Activated CD4-positive, alpha-beta T cell treated with anti-CD3 and anti-CD28 coated beads, Interleukin-2, amount 50 U/mL, for 48 hours (primary cell): ENCODE data around the gene NFATC3.
A peak's percentile ranks its signal among the peaks of the same experiment; 100 is the strongest.

Source experiments
- DNase-seq, 2 experiments: peaks; one replicate each; pipeline ENCODE4 v3.0.0-alpha.2; 2020

The NFATC3 gene

DNA sequence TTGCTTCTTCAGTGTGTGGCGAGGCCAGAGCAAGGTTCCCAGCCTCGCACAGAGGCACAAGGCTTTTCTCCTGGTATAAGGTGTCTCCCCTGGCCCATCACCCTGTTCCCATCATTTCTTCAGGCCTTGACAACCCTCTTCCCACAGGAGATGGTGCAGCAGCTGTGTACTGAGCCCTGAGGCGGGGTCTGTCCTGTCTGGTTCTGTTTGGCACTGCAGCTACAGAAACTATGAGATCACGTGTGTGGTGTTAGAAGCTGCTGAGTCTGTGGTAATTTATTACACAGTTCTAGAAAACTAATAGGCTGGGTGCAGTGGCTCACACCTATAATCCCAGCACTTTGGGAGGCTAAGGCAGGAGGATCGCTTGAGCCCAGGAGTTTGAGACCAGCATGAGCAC lies 167.2 kb downstream of the NFATC3 start:
- DNase-seq: no peak

DNA sequence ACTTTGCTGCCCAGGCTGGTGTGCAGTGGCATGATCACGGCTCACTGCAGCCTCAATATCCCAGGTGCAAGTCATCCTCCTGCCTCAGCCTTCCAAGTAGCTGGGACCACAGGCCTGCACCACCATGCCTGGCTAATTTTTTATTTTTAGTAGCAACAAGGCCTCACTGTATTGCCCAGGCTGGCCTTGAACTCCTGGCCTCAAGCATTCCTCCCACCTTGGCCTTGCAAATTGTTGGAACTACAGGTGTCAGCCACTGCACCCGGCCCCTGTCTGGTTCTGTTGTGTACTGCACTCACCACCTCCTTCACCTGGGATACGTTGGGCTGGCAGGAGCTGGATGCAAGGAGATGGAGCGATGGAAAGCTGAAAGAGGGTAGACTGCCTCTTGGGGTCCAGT lies 168.6 kb downstream of the NFATC3 start:
- DNase-seq: no peak

DNA sequence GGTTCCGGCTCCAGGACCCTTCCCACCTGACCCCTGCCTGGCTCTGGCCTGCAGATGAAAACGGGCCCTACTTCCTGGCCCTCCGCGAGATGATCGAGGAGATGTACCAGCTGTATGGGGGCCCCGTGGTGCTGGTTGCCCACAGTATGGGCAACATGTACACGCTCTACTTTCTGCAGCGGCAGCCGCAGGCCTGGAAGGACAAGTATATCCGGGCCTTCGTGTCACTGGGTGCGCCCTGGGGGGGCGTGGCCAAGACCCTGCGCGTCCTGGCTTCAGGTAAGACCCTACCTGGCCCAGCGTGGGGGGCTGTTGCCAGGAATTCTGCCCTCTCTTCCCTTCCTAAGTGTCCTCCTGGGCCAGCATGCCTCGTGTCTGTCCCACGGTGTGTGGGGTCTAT lies 170.5 kb downstream of the NFATC3 start:
- DNase-seq: no peak

DNA sequence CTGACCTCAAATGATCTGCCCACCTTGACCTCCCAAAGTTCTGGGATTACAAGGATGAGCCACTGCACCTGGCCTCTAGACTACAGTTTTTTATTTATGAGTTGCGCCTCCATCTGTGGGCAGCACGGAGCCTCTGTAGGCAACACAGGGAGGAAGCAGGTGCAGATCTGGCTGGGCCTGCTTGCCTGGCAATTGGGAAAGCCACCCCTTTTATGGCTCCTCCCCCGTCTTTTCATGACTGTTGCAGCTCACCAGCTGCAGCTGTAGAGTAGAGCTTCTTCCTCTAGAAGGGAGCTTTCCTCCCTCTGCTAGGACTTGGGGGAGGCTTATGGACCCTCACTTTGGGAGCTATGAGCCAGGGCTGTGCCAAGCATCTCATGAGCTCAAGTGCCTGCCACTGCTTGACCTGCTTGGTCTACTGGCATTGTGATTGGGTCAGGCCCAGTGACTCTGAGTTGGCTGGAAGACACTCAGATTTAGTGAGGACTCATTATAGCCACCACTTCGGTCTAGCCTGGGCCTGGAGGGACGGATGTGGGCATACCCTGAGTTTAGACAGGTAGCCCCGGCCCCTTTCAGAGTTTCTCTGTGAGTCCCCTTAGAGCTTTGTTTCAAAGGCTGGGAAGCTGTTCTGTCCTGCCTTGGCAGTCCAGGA lies 172.2 kb downstream of the NFATC3 start:
- no peak for DNase-seq

DNA sequence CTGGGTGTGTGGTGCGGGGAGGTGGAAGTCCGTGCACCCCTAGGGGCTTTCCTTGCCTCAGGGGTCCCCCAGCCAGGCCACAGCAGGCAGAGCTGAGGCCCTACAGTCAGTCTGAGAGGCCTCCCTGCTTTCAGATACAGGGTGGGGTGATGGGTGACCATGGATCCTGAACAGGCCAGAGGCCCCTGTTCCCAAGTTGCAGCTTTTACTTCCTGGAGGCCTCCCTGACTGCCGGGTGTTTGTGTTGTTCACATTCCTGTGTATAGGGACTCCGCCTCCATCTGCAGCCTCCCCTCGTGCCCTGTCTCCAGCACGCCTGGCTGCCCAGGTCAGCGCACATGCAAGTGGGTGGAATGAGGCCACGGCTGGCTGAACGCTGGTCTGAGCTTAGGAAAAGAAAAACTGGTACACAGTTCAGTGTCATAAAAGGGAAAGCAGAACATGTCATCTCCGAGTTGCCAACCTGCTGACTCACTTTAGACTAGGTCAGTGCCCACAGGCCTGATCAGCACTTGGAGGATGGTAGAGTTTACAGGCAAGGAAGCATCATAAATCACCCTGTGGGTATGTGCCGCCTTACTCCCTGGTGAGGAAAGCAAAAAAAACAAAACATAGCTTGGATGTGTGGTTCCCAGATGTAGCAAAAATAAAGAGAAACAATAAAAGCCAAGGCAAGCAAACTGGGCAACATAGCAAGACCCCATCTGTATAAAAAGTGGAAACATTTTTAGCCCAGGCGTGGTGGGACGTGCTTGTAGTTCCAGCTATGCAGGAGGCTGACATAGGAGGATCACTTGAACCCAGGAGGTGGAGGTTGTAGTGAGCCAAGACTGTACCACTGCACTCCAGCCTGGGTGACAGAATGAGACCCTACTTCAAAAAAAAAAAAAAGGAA lies 173.0 kb downstream of the NFATC3 start:
- no peak for DNase-seq

DNA sequence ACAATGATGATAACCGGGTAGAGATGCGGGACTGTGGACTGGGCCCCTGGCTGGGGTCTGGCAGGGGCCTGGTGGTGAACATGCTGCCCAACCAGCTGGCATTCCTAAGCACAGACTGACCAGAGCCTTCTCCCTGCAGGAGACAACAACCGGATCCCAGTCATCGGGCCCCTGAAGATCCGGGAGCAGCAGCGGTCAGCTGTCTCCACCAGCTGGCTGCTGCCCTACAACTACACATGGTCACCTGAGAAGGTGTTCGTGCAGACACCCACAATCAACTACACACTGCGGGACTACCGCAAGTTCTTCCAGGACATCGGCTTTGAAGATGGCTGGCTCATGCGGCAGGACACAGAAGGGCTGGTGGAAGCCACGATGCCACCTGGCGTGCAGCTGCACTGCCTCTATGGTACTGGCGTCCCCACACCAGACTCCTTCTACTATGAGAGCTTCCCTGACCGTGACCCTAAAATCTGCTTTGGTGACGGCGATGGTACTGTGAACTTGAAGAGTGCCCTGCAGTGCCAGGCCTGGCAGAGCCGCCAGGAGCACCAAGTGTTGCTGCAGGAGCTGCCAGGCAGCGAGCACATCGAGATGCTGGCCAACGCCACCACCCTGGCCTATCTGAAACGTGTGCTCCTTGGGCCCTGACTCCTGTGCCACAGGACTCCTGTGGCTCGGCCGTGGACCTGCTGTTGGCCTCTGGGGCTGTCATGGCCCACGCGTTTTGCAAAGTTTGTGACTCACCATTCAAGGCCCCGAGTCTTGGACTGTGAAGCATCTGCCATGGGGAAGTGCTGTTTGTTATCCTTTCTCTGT lies 174.0 kb downstream of the NFATC3 start:
- no peak for DNase-seq

DNA sequence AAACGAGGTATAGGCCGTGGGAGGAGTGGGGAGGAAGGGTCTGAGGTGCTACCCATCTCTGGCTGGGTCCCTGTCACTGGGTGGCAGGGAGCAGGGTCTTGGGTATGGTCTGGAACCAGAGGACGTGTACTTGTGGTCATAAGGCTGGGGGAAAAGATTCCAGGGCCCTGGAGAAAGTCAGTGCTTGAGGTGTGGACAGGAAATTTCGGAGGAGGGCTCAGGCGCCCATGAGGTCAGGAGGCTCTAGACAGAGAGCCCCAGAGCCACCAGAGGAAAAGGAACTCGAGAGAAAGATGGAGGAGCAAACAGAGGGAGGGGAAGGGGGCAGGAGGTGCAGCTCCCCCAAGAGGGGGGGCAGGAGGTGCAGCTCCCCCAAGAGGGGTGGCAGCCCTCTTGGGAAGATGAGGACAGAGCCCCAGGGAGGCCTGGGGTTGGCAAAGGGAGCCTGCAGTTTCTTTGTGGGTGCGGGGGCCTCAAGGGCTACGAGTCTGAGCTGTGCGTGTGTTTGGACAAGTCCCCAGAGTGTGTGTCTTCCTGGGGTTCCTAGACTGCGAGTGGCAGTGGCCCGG lies 178.5 kb downstream of the NFATC3 start:
- DNase-seq: no peak

DNA sequence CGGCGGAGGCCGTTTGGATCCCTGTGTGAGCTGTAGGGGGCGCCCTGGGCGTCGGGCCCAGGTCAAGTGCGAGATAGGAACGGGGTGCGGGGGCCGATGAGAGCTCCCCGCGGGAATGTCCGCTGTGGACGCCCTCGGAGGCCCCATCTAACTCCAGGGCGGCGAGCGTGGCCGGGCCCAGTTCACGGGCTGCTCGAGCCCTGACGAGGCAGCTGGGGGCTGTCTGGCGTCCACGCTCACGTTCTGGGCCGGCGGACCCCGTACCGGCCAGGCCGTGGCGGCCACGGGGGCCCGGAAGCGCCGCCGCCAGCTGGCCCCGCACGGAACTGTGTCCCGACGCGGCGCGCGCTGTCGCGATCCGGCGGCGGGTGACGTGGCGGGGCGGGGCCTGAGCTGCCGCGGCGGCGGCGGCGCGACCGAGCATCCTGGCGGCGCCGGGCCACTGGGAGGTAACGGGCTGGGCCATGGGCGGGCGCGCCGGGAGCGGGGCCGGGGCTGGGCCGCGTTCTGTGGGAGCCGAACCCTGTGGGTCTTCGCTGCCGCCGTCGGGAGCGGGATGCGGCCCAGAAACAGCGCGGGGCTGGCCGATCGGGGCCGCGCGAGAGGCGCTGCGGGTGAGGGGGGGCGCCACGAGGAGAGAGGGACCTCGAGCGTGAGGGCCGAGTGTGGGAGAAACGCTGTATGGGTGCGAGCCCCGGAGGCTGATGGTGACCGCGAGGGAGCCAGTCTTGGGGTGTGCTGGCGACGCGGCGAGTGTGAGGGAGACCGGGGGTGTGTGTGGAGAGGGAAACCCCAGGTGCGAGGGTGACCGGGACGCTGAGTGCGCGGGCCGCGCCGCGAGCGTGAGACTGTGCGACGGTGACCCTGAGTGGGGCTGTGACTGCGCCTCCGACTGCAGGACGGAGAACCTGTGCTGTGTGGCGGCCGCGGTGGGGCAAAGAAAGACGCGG lies 179.2 kb downstream of the NFATC3 start, which contains the start of gene SLC7A6:
SLC7A6 (plus strand) TSS at position 399 of the 950 bp plus-strand sequence. CDS start 10,201 bp downstream, outside the sequence.
- DNase-seq: peak; percentile 88 to 93

DNA sequence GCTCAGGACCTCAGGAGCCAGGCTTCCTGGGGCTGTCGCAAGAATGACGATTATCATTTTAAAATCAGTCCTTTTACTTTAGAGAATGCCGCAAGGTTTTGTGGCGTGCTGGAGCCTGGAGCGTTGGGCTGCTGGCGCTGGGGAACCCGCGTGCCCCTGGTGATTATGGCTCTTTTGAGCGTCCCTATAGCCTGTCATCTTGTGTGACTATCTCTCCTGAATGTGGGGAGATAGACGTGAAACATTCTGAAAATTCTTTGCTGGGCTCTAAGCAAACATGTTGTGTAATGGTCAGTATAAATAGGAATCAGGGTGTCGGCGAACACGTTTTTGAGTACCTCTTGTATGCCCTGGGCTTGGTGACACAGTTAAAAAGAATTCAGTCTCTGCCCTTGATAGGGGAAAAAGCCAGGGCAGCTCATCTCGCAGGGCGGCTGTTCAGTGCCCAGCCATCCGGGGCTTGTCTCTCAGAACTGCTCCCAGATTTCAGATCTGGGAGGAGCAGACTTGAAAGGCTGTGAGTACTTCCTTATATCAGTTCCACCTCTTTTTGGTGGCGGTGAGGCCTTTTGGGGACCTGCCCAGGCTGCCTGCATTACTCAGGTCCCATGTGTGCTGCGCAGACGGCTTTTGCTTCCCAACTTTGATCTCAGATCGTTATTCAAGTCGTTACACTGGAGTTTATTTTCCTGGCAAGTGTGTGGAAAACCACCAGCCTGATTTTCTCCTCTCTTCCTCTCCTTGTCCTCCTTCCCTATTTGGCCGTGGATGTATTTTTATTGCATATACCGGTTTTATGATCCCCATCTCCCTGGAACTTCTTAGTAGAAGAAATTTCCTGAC lies 180.1 kb downstream of the NFATC3 start:
- peak; percentile 57 to 70 for DNase-seq

DNA sequence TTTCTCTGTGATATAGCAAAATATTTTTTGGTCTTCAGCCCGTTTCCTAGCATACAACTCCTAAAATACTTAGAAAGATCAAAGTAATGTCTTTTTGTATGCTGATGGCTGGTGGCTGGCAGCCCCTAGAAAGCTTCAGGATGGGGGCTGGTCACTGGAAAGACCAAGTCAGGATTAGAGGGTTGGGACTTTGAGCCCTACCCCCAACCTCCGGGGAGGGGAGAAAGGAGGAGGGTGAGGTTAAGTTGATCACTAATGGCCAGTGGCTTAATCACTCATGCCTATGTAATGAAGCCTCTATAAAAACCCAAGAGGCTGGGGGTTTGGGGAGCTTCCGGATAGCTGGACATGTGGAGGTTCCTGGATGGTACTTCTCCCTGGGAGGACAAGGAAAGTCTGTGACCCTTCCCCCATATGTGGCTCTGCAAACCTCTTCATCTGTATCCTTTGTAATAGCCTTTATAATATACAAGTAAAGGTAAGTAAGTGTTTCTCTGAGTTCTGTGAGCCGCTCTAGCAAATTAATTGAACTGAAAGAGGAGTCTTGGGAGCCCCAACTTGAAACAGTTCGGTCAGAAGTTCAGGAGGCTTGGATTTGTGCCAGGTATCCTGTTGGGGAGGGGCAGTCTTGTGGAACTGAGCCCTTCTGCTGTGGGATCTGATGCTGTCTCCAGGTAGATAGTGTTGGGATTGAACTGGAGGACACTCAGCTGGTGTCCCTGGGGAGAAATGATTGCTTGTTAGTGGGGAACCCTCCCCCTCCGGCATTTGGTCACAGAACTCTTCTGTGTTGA lies 182.6 kb downstream of the NFATC3 start:
- no peak for DNase-seq

DNA sequence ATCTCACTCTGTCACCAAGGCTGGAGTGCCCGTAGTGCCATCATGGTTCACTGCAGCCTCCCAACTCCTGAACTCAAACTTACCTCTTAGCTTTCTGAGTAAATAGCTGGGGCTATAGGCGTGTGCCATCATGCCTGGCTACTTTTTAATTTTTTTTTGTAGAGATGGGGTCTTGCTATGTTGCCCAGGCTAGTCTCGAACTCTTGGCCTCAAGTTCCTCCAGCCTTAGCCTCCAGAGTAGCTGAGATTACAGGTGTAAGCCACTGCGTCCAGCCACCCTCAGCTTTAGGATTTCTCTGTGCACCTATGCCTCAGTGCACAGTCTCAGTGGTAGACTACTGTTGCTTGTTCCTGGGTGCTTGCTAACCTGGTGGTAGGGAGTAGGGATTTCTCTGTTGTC lies 184.6 kb downstream of the NFATC3 start:
- no peak for DNase-seq

DNA sequence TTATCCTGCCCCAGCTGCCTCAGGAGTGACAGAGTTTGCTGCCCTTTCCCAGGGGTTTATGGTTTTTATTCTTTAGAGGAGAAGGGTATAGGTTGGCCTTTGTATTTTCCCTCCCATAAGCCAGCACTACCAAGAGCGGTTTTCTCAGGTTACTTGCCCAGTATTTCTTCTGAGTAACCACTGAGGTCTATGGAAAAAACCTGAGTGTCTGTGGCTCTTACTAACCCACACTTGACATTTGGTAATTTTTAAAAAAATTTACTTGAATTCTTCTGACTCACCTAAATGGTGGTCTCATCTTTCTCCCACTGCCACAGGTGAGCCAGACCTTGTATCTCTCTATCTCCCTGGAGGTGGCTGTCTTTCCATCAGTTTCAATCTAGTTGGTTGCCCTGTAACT lies 185.2 kb downstream of the NFATC3 start:
- no peak for DNase-seq

DNA sequence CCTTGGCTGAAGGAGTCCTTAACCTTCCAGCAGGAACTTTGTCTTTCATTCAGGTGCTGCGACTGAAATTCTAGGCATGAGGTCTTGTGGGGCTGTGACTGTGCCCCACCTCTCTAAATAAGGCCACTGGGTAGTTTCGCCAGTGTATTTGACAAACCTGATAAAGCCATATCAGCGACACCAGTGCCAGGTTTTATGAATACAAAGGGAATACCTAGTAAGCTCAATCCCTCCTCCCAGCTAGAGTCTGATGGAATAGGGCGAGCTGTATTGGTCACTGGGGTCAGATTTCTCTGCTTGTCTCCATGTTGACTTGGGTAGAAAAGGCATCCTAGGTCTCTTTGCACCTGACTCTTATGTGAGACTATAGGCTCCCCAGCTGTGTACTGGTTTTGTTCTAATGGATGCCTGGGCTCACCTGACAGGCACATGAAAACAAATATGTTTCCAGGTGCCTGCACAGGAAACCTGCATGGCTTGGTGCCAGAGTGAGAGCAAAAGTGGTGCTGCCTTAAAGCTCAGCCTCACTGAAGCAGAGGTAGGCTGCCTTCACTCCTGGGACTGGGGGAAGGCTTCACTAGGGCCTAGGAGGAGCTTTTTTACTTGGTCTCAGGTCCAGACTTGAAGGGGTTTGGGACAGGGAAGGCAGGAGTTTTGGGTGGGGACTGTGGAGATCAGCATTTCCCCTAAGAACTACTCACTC lies 187.5 kb downstream of the NFATC3 start:
- DNase-seq: no peak

DNA sequence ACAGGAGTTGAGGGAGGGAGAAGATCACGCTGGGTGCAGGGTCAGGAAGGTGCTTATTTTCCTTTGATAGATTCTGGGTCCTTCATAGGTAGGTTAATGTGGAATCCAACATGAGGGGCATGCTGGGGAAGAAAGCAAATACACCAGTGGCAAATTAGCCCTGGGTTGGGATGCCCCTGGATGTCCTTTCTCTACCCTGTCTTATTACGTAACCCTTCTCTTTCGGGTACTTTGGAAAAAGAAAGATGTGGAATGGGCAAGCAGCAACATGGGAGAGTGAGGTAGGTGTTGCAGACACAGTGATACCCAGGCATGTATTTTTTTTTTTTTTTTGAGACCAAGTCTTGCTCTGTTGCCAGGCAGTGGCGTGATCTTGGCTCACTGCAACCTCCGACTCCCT lies 188.3 kb downstream of the NFATC3 start:
- no peak for DNase-seq

DNA sequence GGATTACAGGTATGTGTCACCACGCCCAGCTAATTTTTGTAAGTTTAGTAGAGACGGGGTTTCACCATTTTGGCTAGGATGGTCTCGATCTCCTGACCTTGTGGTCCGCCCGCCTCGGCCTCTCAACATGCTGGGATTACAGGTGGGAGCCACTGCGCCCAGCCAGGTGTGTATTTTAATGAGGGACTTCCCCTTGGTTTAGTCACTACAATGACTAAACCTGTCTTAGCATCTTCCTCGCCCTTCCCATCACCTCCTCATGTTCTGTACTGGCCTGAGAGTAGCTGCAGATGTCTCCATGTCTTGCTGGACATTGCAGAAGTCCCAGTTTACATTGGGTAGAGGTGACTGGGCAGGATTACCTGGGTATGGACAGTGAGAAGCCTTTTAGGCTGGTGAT lies 188.7 kb downstream of the NFATC3 start:
- DNase-seq: no peak

DNA sequence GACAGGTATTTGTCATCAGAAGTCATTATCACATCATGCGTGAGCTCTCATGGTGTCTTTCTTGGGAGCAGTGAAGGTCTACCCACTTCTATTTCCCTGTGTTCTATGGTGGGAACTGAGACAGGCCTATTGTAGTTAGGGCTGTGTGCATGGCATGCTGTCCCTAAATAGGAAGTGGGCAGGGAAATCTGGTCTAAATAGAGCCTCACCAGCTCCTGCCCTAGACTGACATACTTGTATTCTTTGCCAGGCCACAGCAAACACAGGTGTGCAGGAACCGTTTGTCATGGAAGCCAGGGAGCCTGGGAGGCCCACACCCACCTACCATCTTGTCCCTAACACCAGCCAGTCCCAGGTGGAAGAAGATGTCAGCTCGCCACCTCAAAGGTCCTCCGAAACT lies 189.3 kb downstream of the NFATC3 start:
- no peak for DNase-seq

DNA sequence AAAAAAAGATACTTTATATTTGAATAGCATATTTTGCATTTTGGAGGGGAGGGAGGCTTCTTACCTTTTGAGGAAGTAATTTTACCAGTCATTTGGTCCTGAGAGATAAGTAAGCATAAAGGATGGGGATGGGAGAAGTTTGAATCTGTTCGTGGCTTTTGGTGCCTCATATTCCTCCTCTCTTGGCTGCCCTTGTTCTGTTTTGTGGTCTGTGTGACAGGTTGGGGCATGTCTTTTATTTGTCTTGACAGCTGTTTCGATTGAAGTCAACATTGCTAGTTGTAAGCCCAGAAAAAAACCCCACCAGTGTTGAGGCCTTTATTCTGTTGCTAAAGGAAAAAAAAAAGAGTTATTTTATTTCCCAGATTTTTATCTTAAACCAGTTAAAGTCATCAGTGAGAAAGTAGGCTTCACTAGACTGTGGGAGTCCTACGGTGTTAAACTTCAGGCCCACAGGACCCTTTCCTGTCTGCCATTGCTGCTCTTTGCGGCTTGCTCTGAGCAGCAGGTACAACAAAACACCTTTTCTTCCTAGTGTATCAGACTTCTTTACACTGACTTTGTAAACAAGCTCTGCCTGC lies 190.5 kb downstream of the NFATC3 start:
- DNase-seq: peak in 1 of 2 experiments; percentile 38

DNA sequence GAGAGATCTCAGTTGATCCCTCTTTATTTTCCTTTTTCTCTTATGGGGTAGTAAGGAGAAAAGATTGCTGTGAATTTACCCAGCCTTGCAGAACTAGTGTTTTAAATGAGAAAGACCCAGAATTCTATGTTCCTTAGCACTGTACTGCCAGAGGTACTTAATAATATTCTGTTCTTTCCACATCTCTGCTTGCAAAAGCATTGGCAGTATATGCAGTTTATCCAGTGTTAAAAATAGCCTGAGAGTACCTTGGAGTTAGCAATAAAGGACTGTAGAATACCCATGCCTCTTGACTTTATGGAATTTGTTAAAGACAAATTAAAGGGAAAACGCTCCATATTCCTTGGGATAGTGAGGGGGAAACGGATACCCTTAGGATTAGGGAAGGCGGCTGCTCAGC lies 191.1 kb downstream of the NFATC3 start:
- no peak for DNase-seq
